Measurements from ENCODE around the gene ADCY9.
"Not testable (repeated sequence)": the region's sequence is repeated elsewhere in the genome, so short reads cannot be mapped to it uniquely, and the experiment has no call there.

Gene ADCY9

DNA sequence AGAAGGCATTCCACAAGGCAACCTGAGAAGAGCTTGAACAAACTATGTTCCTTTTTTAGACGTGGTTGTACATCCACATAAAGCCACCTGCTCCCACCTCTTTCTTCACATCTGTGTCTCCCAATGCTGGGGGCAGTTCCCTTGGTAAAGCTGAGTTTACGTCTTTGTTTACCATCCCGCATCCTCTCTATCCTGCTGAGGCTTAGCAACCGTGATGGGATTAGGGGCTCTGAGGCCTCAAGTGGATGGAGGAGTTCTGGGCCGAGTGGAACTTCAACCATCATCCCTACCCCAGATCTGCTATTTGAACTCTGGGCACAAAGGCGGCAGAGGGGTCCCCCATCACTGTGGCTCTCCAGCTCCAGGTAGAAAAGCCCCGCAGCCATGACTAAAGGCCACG lies 141.5 kb downstream of the ADCY9 start:
- DNase-seq (ENCODE audit: low spot score), result no peak

DNA sequence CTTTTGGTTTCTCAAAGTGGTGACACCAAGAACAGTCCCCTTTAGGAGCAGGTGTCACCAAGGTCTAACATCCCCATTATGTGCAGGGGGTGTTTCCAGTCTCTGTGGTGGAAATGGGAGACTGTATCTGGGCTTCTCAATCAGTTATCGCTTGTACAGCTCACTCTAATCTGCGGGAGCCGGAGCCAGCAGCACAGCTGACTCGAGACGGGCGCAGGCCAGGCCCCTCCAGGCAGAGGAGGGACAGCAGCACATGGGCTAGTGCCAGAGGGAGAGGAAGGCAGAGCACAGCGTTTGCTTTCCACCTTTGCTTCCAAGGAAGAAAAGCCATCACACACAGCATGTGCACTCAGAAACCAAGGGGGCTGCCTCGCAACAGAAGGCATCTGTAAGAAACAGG lies 144.5 kb downstream of the ADCY9 start:
- no peak for DNase-seq (ENCODE audit: low spot score)

DNA sequence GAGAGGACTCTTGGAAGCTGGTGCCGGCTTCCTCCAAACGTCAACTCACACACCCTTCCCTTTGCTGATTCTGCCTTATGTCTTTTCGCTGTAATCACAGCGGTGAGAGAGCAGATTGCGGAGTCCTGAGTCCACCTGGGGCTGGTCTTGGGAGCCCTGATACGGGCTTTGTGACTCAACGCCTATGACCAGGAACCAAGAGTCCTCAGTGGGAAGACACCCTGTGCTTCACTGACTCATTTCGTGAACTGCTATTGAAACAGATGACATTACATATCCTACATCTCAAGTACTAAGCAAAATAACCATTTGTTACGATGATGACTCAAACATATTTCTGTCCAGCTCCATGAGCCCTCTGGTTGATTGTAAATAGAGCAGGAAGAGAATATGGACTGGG lies 145.0 kb downstream of the ADCY9 start:
- no peak for DNase-seq (ENCODE audit: low spot score)

DNA sequence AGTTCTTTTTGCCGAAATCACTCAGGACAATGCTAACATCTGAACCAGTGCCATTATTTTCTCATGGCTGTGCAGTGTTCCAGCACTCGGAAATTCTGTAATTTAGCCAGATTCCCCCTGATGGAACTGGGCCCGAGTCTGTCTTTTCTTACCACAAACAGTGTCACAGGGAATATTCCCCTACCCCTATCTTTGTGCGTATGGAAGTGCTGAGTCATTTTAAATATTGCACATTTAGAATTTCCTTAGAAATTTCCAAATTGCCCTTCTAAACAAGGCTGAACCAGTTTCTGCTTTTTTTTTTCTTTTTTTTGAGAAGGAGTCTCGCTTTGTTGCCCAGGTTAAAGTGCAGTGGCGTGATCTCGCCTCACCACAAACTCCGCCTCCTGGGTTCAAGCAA lies 147.7 kb downstream of the ADCY9 start:
- no peak for DNase-seq (ENCODE audit: low spot score)

DNA sequence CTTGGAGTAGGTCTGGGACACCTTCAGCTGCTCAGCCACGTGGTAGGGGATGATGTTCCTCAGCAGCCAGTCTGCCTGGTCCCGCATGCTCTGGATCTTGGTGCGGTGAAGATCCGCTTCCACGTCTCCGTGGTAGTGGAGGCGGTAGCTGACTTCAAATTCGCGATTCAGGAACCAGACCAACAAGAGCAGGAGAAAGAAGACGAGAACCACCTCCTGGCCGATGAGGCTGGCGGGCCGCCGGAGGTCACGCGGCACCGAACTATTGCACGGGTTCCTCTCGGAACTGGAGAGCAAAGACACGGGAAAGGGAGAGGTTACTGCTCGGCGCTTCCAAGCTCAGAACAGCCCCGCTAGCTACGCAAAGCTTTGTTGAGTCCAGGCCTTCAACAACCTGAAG lies 149.6 kb downstream of the ADCY9 start:
- no peak for DNase-seq (ENCODE audit: low spot score)

DNA sequence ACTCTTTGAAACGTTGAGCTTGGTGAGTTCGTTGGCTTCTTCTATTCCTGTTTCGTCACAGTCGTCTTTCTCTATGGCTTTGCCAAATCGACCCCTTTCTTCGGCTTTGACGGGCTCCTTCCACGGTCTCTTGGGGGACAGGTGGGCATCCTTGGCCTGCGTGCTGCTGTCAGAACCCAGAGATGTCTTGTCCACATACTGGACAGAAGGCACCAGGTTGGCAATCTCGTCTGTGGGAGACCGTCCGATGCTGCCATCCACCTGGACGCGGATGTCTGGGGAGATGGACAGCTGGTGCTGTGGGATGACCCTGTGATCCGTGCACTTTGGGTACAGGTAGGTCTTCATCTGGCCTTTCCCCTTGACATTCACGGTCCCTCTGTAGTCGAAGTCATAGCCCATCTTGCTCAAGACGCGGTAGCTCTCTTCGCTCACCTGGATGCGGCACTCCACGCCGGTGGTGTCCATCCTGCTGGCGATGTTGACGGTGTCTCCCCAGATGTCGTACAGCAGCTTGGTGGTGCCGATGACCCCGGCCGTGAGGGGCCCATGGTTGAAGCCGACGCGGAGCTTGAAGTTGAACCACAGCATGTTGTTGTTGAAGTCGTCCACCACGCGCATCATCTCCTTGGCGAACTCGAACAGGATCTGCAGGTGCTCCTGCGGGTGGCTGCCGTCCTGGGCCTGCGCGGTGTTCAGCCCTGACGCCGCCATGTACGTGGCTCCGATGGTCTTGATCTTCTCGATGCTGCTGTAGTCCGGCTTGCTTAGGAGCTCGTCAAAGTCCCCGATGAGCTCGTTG lies 150.3 kb downstream of the ADCY9 start:
- no peak for DNase-seq (ENCODE audit: low spot score)

DNA sequence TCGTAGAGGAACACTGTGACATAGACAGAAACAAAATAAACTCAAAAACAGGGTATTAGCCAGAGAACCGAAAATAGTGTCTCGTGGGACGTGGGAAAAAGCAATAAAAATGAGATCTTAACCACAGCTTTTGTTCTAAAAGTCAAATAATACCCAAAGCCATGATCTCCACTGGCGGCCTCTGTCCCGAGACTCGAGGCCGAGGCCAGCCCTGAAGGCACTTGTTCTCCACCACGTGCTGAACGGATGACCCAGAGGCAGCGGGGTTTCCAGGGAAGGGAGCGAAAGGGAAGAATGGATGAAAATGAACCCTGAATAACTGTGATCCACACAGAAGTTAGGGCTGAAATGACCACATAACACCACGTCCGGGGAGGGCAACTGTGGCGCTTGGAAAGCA lies 150.9 kb downstream of the ADCY9 start:
- DNase-seq (ENCODE audit: low spot score), result no peak

DNA sequence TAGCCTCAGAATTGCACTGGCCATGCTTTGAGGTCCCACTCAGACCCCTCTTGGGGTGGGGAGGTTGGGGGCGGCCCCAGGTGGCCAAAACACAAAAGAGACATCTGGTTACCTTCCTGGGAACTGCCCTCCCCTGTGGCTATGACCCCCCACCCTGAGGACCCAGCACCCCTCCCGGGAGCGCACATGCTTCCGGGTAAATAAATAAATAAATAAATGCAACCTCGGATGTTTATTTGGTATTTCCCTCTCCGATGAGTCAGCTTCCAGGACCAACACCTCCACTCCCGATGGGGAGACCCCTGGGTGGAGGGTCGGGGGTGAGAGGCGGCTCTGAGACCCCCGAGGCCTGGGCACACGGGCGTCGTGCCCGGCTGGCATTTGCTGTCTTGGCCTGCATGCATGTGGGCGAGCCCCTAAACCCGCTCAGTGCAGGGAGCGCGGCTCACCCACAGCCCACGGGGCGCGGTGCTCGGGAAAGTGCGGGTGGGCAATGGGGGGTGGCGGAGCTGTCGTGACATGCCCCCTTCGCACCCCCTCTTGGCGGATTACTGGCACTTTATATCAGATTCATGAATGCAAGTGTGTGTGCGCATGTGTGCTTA lies 151.5 kb downstream of the ADCY9 start:
- DNase-seq (ENCODE audit: low spot score), result no peak

DNA sequence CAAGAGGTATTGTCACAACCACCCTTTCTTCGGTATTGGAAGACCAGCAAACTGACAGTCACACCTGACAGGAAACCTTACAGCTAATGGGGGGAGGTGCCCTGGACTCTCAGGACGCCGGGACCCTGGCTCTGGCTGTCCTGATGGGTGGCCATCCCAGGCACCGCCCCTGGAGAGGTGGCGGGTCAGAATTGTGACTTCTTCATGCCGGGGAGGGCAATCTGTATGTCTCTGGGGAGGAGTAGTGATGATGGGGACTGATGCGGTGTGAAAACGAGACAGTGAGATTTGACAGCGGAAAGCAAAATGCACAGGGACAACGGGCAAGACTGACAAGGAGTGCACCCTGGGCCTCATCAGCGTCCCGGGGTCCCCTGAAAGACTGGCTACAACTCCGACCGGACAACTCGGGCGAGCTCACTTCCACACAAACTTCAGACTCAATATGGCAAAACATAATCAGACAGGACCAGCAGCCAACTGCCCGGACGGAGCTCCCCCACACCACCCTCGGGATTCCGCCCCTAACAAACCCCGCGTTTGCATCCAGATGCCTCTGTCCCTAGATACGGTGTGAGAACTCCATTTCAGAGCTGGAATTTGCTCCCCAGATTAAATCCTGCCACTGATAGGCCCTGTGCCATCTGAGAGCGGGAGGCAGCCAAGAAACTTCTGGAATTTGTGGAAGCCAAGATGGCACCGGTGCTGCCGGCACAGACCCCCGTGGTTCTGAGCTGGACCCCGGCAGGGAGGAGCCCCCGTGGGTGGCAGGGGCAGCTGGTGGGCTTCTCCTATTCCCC lies 152.2 kb downstream of the ADCY9 start:
- DNase-seq (ENCODE audit: low spot score), result no peak

DNA sequence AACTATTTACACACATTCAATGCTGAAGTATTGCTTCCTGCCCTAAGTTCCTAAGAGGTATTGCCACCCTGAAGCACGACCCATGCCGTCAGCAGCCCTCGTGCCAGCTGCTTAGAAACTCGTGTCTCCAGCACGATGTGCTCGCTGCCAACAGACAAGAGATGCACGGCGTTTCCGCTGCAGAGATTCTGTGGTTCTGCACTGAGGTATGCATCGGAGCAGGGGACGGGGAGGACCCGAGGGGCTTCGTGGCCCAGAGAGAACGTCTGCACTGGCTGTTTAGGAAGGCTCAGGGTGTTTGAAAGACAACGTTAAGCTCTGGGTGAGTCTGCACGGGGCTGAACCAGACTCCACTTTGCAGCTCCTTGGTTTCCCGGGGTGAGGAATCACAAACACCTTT lies 153.0 kb downstream of the ADCY9 start:
- no peak for DNase-seq (ENCODE audit: low spot score)

DNA sequence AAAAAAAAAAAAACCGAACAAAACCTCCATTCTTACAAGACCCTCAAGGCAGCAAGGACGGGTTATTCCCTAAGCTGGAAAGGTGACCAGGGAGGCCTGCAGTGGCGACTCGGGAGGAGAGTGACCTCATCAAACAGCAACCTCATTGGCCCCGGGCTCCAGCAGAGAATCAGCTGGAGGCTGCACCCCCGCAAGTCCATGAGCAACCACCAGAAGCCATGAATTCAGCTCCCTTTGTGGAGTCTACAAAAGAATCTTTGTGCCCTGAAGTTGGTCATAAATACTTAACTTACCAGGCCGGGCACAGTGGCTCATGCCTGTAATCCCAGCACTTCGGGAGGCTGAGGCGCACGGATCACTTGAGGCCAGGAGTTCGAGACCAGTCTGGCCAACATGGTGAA lies 154.8 kb downstream of the ADCY9 start:
- no peak for DNase-seq (ENCODE audit: low spot score)

DNA sequence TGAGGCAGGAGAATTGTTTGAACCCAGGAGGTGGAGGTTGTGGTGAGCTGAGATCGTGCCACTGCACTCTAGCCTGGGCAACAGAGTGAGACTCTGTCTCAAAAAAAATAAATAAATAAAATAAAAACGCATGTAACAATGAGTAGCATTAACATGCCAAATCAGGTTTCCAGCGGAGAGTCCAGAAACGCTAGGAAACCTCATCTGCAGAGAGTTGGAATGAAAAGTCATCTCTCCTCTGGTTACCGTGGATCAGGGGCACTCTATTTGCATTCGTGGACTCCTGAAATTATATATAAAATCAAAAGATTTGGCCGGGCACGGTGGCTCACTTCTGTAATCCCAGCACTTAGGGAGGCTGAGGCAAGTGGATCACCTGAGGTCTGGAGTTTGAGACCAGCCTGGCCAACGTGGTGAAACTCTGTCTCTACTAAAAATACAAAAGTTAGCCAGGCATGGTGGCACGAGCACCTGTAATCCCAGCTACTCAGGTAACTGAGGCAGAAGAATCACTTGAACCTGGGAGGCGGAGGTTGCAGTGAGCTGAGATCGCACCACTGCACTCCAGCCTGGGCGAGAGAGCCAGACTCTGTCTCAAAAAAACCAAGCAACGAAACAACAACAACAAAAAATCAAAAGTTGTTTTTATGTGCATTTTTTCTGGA lies 156.2 kb downstream of the ADCY9 start:
- DNase-seq (ENCODE audit: low spot score), result not testable (repeated sequence)

DNA sequence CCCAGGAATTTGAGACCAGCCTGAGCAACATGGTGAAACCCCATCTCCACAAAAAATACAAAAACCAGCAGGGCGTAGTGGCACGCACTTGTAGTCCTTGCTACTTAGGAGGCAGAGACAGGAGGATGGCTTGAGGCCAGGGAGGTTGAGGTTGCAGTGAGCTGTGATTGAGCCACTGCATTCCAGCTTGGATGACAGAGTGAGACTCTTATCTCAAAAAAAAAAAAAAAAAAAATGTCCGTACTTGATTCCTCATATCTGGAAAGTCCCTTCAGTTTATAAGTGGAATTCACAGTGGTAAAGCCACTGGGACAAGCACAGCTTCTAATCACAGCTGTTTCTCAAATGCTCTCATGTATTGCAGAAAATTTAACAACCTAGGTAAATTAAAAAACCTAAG lies 157.1 kb downstream of the ADCY9 start:
- no peak for DNase-seq (ENCODE audit: low spot score)

DNA sequence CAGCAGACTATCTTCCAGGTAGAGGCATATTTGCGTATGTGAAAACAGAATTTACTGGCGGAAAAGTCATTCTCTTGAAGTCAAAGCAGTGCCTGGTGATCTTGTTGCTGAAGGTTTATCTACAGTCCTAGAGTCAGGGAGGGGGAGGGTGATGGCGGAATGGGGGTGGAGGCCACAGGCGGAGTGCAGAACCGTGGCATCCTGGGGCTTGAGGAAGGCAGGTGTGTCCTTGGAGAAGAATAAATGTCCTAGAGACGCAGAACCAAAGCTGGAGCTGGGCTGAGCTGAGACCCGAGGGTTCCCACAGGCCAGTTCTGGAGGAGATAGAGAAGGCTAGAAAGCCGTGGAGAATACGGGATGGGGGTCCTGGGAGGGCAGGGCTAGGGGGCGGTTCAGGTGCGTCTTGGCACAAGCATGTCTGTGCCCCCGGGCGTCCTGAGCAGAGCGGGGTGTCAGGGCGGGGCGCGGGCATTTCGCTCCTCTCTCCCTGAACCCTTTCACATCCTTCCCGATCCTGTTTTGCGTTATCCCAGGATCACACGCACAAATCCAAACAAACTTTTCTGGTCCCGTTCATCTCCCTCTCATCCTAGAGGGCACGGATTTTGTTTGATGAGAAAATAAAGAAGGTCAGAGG lies 158.8 kb downstream of the ADCY9 start:
- no peak for DNase-seq (ENCODE audit: low spot score)

DNA sequence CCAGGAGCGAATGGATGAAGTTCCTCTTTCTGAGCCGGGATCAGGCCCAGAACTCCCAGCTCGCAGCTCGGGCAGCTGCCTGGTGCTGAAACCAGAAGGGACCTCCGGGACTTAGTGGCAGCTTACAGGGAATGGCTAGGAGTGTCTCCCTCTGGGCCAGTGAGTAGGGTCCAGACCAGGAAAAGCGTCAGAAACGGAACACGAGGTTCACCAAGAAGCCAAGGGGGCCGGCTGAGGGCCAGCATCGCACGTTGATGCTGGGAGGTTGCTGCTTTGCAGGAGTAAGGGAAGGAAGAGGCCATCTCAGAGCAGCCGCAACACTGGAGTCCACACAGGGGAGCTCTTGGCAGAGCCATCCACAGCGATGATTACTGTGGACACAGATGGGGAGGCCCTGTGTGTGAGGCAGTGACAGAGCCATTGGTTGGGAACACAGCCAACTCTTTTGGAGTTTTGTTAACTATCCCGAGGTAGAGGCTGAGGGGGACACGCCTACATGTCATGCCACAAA lies 161.8 kb downstream of the ADCY9 start:
- no peak for DNase-seq (ENCODE audit: low spot score)

DNA sequence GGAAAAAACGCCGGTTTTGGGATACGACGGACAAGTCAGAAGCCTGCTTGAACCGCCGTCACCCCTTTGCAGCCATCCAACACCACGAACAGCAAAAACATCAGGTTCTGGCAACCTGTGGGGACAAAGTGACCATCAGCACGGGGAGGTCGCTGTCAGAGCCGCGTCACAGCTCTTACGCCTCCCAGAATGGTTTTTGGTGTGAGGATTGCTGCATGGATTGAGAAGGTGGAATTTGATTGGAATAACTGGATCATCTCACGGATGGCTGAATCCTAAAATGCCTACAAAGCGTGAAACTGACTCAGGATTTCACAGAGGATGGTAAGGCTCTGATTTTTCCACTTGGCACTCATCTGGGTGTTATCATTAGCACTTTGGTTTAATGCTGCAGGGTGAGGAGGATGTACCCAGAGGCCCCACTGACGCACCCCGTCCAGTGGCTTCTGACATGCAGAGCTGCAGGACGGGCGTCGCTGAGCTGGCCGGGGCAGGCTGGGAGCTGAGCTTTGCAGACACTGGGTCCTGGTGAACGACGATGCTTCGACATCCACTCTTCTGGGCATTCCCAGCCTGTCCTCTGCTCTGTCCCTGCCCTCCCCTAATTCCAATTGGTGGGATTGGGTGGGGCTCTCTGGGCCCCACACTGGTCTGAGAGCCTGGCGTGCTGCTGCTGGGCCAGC lies 162.4 kb downstream of the ADCY9 start:
- no peak for DNase-seq (ENCODE audit: low spot score)

DNA sequence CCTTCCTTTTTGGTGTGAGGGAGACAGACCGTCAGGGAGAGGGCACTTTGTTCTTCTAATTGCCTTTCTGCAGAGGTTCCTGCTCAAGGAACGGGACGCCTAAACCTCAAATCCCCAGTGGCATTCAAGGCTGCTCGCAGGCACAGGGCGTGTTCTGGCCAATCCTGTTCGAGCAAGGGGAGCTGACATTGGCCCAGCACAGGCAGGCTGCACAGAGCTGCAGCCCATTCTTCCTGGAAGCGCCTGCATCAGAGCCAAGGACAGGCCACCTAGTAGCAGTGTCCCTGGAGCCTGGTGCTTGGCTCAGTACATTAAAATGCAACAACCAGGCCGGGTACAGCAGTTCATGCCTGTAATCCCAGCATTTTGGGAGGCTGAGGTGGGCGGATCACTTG lies 163.5 kb downstream of the ADCY9 start:
- no peak for DNase-seq (ENCODE audit: low spot score)

DNA sequence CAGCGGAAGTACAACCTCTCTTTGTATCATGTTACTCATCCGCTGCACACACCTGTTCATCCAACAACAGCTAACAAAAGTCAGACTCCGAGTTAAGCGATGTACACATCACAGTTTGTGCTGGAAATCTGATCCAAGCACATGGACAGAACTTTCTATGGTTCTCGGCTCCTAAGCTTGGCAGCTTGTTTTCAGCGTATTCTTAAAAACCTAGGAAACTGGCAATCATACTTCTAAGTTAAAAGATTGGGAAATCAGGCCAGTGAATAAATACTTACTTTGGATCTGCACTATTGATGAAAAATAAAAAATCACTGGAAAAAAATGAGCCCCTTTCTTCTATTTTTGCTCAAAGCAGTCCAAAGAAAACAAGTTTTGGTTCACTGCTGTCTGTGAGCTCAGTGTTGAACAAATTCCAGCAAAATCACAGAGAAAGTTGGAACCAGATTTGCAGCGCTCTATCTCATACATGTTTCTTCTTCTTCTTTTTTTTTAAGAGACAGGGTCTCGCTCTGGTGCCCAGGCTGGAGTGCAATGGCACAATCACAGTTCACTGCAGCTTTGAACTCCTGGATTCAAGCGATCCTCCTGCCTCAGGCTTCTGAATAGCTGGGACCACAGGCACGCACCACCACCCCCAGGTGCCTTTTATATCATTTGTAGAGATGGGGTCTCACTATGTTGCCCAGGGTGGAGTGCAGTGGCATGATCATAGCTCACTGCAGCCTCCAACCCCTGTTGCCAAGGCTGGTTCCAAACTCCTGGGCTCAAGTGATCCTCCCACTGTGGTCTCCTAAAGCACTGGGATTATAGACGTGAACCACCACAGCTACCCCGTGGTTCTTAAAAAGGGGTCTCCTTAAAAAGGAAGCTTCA lies 164.1 kb downstream of the ADCY9 start:
- DNase-seq (ENCODE audit: low spot score), result no peak

DNA sequence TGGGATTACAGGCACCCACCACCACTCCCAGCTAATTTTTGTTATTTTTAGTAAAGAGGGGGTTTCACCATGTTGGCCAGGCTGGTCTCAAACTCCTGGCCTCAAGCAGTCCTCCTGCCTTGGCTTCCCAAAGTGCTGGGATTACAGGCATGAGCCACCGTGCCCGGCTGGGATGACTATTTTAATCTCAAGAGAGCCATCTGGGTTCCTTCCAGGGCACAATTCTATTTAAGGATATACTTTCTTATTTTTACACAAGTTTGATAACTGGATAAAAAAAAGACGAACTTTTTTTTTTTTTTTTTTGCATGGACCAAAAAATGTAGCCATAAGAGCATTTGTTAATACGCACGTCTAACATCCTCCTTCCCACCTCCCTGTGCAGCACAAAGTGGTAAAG lies 164.9 kb downstream of the ADCY9 start:
- DNase-seq (ENCODE audit: low spot score), result not testable (repeated sequence)

All from HuH-7.5 (cell line).